Upper lobe of left lung (tissue), 6 donors: ENCODE measurements around the gene DNTTIP2. TPM values are rescaled to one million over a fixed set of nuclear protein-coding genes. Genes with fewer than 3 reads are reported as not detected.
A peak's percentile ranks its signal among the peaks of the same experiment; 100 is the strongest.

ENCODE experiments used
- ATAC-seq, 2 donors: fragments of 200-7000 bp; cut with Tn5 transposase; one replicate each; pipeline ENCODE4 v1.9.1; 2022; ENCODE audit warnings: mild to moderate bottlenecking in 2 of 2, moderate library complexity in 2 of 2; ENCODE audit not compliant: low FRiP score in 2 of 2
- DNase-seq, 2 donors: peaks; one replicate each; pipeline ENCODE4 v3.0.0-alpha.2; 2019 to 2020
- H3K27ac ChIP-seq, 4 donors: fragments of 200-600 bp; sonication (generic); one replicate each; pipeline ENCODE4 v1.5.1; 2016 to 2019
- H3K27me3 ChIP-seq, 4 donors: fragments of 200-600 bp; sonication (generic); one replicate each; pipeline ENCODE4 v1.5.1; 2017 to 2019
- H3K36me3 ChIP-seq, 4 donors: fragments of 200-600 bp; sonication (generic); one replicate each; pipeline ENCODE4 v1.5.1; 2016 to 2019
- H3K4me1 ChIP-seq, 4 donors: fragments of 200-600 bp; sonication (generic); one replicate each; pipeline ENCODE4 v1.5.1; 2018 to 2019
- H3K4me3 ChIP-seq, 4 donors: fragments of 200-600 bp; sonication (generic); one replicate each; pipeline ENCODE4 v1.5.1; 2017 to 2019; ENCODE audit warnings: mild to moderate bottlenecking in 2 of 4, moderate library complexity in 1 of 4
- H3K9me3 ChIP-seq, 4 donors: fragments of 200-600 bp; sonication (generic); one replicate each; pipeline ENCODE4 v1.5.1; 2018 to 2019
- CTCF ChIP-seq, 6 experiments: fragments of 450-650 bp in 4 of 6; fragments of 200-600 bp in 2 of 6; sonication (generic) in 2 of 6; IDR thresholded peaks; one replicate each; pipeline ENCODE4 v1.5.1; 2016 to 2019; ENCODE audit warnings: antibody characterized with exemption in 6 of 6
- EP300 ChIP-seq, 4 donors: sonication (generic); formaldehyde crosslinking; IDR thresholded peaks; one replicate each; pipeline ENCODE4 v1.5.1; 2017; ENCODE audit warnings: antibody characterized with exemption in 4 of 4, control low read depth in 2 of 4
- POLR2A ChIP-seq, 4 donors: fragments of 450-650 bp; IDR thresholded peaks; one replicate each; pipeline ENCODE4 v1.5.1; 2016 to 2017; ENCODE audit warnings: antibody characterized with exemption in 4 of 4, mild to moderate bottlenecking in 2 of 4
- POLR2AphosphoS5 ChIP-seq, 2 donors: sonication (generic); formaldehyde crosslinking; IDR thresholded peaks; one replicate each; pipeline ENCODE4 v1.5.1; 2017; ENCODE audit warnings: antibody characterized with exemption in 2 of 2
- WGBS, 2 donors: methylation state at CpG; one replicate each; pipeline ENCODE4 v1.1.5; 2017 to 2018; 5-methylcytosine and 5-hydroxymethylcytosine counted together
- small RNA-seq, 4 donors: library from RNA; depleted of rRNA; stranded (forward); fragments of <200 nt; gene quantifications; one replicate each; pipeline ENCODE3, GENCODE V24; 2016
- total RNA-seq, 6 donors: library from RNA; depleted of rRNA in 4 of 6; stranded (reverse); fragments of >200 nt in 4 of 6; gene quantifications; one replicate each; pipeline versions ENCODE4 v1.1.0 to v1.2.1, GENCODE V29; 2016 to 2021
- donor health status: DM: no; HTN: no; CAD: no; lungs with moderate emphysema.
- donor health status: DM: no; HTN: yes; CAD: no; lungs with severe emphysema.

The DNTTIP2 gene
- total RNA-seq, 6 donors from 2014 or later: 14.4 to 43.7 (median 33.2) TPM

DNA sequence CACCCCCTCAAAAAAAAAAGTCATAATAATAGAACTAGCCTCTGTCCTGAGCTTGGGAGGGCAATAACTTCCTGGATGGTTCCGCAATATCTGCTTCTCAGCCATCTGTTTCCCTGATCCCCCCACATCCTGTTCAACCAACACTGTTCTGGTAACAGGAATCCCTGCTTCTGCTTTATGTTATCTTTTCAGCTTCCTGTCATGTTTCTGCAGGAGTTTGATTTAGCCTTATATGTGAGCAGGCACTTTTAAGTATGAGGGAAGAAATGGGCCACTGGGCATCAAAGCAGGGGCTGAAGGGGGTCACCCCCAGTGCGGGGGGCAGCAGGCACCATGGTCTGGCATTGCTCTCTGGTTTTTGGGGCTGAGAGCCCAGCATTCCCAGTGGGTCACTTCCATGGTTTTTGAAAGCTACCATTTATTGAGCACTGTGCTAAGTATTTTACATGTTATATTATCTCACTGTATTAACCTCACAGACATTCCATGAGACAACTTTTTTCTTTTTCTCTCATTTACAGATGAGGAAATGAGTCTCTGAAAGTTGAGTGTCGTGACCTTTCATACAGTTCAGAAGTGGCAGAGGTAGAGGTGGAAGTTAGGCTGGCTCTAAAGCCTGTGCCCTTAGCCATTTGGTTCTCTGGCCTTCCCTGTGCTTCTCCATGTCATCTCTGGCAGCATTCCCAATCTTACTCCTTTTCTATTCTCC is 61.9 kb downstream of the DNTTIP2 start:
- 27 to 31% methylated on average over 3 of the region's 3 CpGs for WGBS, 2 donors
- no peaks in the 10 kb centered on the region for H3K27me3 ChIP-seq
- TF ChIP-seq CTCF (IDR thresholded peaks at IDR 0.05) (no peak), POLR2AphosphoS5 (IDR thresholded peaks at IDR 0.05) (peak; percentile 83 to 95), POLR2A (IDR thresholded peaks at IDR 0.05) (no peak), EP300 (IDR thresholded peaks at IDR 0.05) (peak in 3 of 4 donors; percentile 86 to 97 (median 97))
- H3K4me3 ChIP-seq: no peak overlapping the region
- H3K27ac ChIP-seq: peak overlapping the region; percentile 50 to 85 (median 62)
- DNase-seq (peak in 1 of 2 donors; percentile 16), ATAC-seq (peak; percentile 56 to 60)
- no peaks in the 10 kb centered on the region for H3K36me3 ChIP-seq
- peaks cover 21 to 38% (median 32%) of the 10 kb centered on the region in 4 donors for H3K4me1 ChIP-seq
- no peaks in the 10 kb centered on the region for H3K9me3 ChIP-seq

Small RNA genes within 50 kb of the gene (small RNA-seq; reads per million reads assigned to genes)
- gene AL117351.2 (0 reads per million in 4 donors), gene MIR760 (0.11 to 1.4 (median 0.60) reads per million in 4 donors)

Other genes starting within 250 kb of the DNTTIP2 start
- gene BCAR3, start 197.4 kb downstream of the DNTTIP2 start, total RNA-seq: 10 to 100 TPM; 26.3 to 48.8 (median 31.9) TPM
- gene GCLM, start 30.2 kb upstream of the DNTTIP2 start, total RNA-seq: 10 to 100 TPM; 11.3 to 25.1 (median 20.2) TPM
- gene ABCA4, start 241.9 kb upstream of the DNTTIP2 start, total RNA-seq: 1 to 10 TPM in 1 of 6 donors, under 1 TPM in 5; under 0.01 to 1.3 (median 0.53) TPM